K562 (cell line): Measurements from ENCODE around the gene FASN. TPM values are rescaled to one million over a fixed set of nuclear protein-coding genes. Genes with fewer than 3 reads are reported as not detected.

Experiments
- EP300 ChIP-seq: IDR thresholded peaks from 2 replicates; pipeline ENCODE4 v1.6.1; 2012; ENCODE audit warnings: low read length, improper control_type of control experiment
- HCFC1 ChIP-seq: IDR thresholded peaks from 2 replicates; pipeline ENCODE4 v1.6.1; 2012; ENCODE audit warnings: low read depth, low read length, improper control_type of control experiment
- HNRNPLL ChIP-seq: fragments of 200-400 bp; formaldehyde crosslinking; IDR thresholded peaks from 2 replicates; pipeline ENCODE4 v1.6.1; 2017; ENCODE audit warnings: low read length, low read depth, mild to moderate bottlenecking; ENCODE audit not compliant: poor library complexity, severe bottlenecking
- IFI16 ChIP-seq: fragments of 250-450 bp; sonication (Bioruptor Pico); IDR thresholded peaks from 2 replicates; pipeline ENCODE4 v2.1.2; 2022; ENCODE audit warnings: mild to moderate bottlenecking, inconsistent platforms
- MAZ ChIP-seq, 2 experiments: fragments of 450-650 bp in 1 of 2; sonication (generic) in 1 of 2; formaldehyde crosslinking; IDR thresholded peaks in 1 of 2; conservative IDR thresholded peaks in 1 of 2; 2 replicates each; pipeline versions ENCODE4 v1.4.0 to v1.5.0; 2020; ENCODE audit warnings: mild to moderate bottlenecking in 1 of 2, missing genetic modification reagents in 1 of 2
- MBD2 ChIP-seq: sonication (generic); IDR thresholded peaks from 2 replicates; pipeline ENCODE4 v1.6.1; 2016; ENCODE audit warnings: low read depth, borderline replicate concordance
- RBM14 ChIP-seq: fragments of 200-400 bp; formaldehyde crosslinking; IDR thresholded peaks from 2 replicates; pipeline ENCODE4 v1.6.1; 2018; ENCODE audit warnings: low read depth, mild to moderate bottlenecking, low read length, moderate library complexity, borderline replicate concordance; ENCODE audit not compliant: insufficient read depth
- SP2 ChIP-seq: IDR thresholded peaks from 2 replicates; pipeline ENCODE4 v1.6.1; 2011; ENCODE audit warnings: mild to moderate bottlenecking, low read depth, low read length, moderate library complexity; ENCODE audit not compliant: poor library complexity, severe bottlenecking; ENCODE audit errors: extremely low read depth
- SREBF1 ChIP-seq: fragments of 150-350 bp; IDR thresholded peaks from 2 replicates; pipeline ENCODE4 v1.6.1; 2014; ENCODE audit warnings: antibody characterized with exemption, low read depth, low read length, borderline replicate concordance
- TRIM28 ChIP-seq: fragments of 450-650 bp; IDR thresholded peaks from 2 replicates; pipeline ENCODE4 v1.6.1; 2017
- ZNF217 ChIP-seq: sonication (generic); formaldehyde crosslinking; IDR thresholded peaks from 2 replicates; pipeline ENCODE4 v1.8.0; 2022; ENCODE audit warnings: mild to moderate bottlenecking, missing genetic modification reagents
- ZNF282 ChIP-seq: sonication (generic); formaldehyde crosslinking; IDR thresholded peaks from 2 replicates; pipeline ENCODE4 v1.8.1; 2023; ENCODE audit warnings: missing genetic modification reagents
- polyA plus RNA-seq, 8 experiments: library from polyadenylated mRNA; depleted of rRNA in 4 of 8; stranded (reverse) in 5 of 8; unstranded in 3 of 8; fragments of >200 nt; fragmentation: Nextera tagmentation in 2 of 8; fragmentation: Illumina TruSeq in 1 of 8; extraction: Ambion mirVana in 2 of 8; extraction: Trizol in 1 of 8; gene quantifications; 2 replicates each; pipeline versions ENCODE4 v1.2.1 to v1.2.3, GENCODE V29; 2011 to 2014; ENCODE audit warnings: inconsistent platforms in 1 of 8, missing spikeins in 1 of 8
- total RNA-seq, 7 experiments: library from RNA; depleted of rRNA in 6 of 7; stranded (reverse); fragments of >200 nt in 6 of 7; fragmentation: Illumina TruSeq in 2 of 7; extraction: Trizol in 2 of 7; gene quantifications; 2 replicates each; pipeline versions ENCODE4 v1.2.1 to v1.2.3, GENCODE V29; 2011 to 2021; ENCODE audit warnings: low replicate concordance in 1 of 7
- TF ChIP-seq, protein P1 (sequence below): fragments of 150-350 bp; conservative IDR thresholded peaks from 2 replicates; pipeline ENCODE4 v1.6.1; 2014; ENCODE audit warnings: low read length
- TF ChIP-seq, protein P2 (sequence below): sonication (generic); formaldehyde crosslinking; IDR thresholded peaks from 2 replicates; pipeline ENCODE4 v1.8.0; 2022; ENCODE audit warnings: missing genetic modification reagents, mild to moderate bottlenecking, borderline replicate concordance
- TF ChIP-seq, protein P3 (sequence below): sonication (generic); formaldehyde crosslinking; IDR thresholded peaks from 2 replicates; pipeline ENCODE4 v1.8.1; 2023; ENCODE audit warnings: mild to moderate bottlenecking, missing genetic modification reagents
- TF ChIP-seq, protein P4 (sequence below): fragments of 250-450 bp; sonication (Bioruptor Pico); IDR thresholded peaks from 2 replicates; pipeline ENCODE4 v1.5.0; 2020; ENCODE audit warnings: mild to moderate bottlenecking, borderline replicate concordance
- TF ChIP-seq, protein P5 (sequence below): sonication (generic); formaldehyde crosslinking; IDR thresholded peaks from 2 replicates; pipeline ENCODE4 v1.8.1; 2022; ENCODE audit warnings: missing genetic modification reagents

The FASN gene
- total and polyA plus RNA-seq, 9 of the 15 experiments (the other 6 are each of a cell fraction or from before 2014, with no cell fraction given): 0.15 to 663 (median 49.9) TPM

DNA sequence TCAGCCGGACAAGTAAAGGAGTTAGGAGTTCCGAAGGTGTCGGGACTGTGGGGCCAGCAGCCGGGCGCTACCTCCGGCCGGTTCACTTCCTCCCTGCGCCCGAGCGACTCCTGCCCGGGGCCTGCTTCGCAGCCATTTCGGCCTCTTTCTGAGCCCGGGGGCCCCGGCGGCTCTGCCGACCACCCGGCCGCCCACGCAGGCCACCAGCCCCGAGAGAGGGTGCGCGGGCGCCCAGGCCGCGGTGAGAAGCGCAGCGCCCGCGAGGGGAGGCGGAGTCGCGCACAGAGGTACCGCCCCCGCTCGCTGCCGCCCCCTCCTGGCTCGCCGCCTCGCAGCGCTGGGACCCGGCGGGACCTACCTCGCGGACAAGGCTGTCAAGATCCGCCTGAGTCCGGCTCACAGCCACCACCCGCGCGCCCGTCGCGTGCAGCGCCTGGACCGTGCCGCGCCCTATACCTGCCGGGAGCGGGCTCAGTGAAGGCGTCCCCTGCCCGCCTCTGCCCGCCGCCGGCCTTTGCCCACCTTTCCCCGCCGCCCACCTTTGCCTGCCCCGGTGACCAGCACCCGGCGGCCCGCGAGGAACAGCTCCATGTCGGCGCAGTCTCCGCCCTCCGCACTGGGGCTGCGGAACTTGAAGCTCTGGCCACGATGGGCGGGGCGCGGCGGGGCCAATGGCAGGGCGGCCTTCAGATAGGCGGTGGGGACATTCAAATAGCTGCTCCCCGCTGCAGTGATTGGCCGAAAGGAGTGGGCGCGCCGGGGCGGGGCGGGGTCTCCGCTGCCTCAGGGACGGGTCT, 60.7 kb downstream of the FASN start, which contains the start of gene DCXR (continued):
- TF ChIP-seq MBD2 (peak; percentile 70; the same call in 1 of the 2 replicates), ZNF282 (CRISPR knock-in tag) (peak; percentile 67; the same call in 1 of the 2 replicates), RBM14 (no peak), IFI16 (CRISPR knock-in tag) (no peak), SREBF1 (no peak), SP2 (peak; percentile 20), ZNF217 (CRISPR knock-in tag) (no peak), HNRNPLL (peak; percentile 84), MAZ (CRISPR knock-in tag; conservative IDR thresholded peaks at IDR 0.05 in 1 of 2, IDR thresholded peaks at IDR 0.05 in 1 of 2) (peak; percentile 90 to 91), HCFC1 (peak; percentile 18; the same call in 1 of the 2 replicates), TRIM28 (no peak), EP300 (no peak)
- TF ChIP-seq, protein P1, sequence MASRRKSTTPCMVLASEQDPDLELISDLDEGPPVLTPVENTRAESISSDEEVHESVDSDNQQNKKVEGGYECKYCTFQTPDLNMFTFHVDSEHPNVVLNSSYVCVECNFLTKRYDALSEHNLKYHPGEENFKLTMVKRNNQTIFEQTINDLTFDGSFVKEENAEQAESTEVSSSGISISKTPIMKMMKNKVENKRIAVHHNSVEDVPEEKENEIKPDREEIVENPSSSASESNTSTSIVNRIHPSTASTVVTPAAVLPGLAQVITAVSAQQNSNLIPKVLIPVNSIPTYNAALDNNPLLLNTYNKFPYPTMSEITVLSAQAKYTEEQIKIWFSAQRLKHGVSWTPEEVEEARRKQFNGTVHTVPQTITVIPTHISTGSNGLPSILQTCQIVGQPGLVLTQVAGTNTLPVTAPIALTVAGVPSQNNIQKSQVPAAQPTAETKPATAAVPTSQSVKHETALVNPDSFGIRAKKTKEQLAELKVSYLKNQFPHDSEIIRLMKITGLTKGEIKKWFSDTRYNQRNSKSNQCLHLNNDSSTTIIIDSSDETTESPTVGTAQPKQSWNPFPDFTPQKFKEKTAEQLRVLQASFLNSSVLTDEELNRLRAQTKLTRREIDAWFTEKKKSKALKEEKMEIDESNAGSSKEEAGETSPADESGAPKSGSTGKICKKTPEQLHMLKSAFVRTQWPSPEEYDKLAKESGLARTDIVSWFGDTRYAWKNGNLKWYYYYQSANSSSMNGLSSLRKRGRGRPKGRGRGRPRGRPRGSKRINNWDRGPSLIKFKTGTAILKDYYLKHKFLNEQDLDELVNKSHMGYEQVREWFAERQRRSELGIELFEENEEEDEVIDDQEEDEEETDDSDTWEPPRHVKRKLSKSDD: no peak
- TF ChIP-seq, protein P2, sequence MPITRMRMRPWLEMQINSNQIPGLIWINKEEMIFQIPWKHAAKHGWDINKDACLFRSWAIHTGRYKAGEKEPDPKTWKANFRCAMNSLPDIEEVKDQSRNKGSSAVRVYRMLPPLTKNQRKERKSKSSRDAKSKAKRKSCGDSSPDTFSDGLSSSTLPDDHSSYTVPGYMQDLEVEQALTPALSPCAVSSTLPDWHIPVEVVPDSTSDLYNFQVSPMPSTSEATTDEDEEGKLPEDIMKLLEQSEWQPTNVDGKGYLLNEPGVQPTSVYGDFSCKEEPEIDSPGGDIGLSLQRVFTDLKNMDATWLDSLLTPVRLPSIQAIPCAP: no peak; the same call in 1 of the 2 replicates
- TF ChIP-seq, protein P3, sequence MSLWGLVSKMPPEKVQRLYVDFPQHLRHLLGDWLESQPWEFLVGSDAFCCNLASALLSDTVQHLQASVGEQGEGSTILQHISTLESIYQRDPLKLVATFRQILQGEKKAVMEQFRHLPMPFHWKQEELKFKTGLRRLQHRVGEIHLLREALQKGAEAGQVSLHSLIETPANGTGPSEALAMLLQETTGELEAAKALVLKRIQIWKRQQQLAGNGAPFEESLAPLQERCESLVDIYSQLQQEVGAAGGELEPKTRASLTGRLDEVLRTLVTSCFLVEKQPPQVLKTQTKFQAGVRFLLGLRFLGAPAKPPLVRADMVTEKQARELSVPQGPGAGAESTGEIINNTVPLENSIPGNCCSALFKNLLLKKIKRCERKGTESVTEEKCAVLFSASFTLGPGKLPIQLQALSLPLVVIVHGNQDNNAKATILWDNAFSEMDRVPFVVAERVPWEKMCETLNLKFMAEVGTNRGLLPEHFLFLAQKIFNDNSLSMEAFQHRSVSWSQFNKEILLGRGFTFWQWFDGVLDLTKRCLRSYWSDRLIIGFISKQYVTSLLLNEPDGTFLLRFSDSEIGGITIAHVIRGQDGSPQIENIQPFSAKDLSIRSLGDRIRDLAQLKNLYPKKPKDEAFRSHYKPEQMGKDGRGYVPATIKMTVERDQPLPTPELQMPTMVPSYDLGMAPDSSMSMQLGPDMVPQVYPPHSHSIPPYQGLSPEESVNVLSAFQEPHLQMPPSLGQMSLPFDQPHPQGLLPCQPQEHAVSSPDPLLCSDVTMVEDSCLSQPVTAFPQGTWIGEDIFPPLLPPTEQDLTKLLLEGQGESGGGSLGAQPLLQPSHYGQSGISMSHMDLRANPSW (CRISPR knock-in tag): no peak; the same call in none of the 2 replicates
- TF ChIP-seq, protein P4, sequence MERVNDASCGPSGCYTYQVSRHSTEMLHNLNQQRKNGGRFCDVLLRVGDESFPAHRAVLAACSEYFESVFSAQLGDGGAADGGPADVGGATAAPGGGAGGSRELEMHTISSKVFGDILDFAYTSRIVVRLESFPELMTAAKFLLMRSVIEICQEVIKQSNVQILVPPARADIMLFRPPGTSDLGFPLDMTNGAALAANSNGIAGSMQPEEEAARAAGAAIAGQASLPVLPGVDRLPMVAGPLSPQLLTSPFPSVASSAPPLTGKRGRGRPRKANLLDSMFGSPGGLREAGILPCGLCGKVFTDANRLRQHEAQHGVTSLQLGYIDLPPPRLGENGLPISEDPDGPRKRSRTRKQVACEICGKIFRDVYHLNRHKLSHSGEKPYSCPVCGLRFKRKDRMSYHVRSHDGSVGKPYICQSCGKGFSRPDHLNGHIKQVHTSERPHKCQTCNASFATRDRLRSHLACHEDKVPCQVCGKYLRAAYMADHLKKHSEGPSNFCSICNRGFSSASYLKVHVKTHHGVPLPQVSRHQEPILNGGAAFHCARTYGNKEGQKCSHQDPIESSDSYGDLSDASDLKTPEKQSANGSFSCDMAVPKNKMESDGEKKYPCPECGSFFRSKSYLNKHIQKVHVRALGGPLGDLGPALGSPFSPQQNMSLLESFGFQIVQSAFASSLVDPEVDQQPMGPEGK (CRISPR knock-in tag): no peak
- TF ChIP-seq, protein P5, sequence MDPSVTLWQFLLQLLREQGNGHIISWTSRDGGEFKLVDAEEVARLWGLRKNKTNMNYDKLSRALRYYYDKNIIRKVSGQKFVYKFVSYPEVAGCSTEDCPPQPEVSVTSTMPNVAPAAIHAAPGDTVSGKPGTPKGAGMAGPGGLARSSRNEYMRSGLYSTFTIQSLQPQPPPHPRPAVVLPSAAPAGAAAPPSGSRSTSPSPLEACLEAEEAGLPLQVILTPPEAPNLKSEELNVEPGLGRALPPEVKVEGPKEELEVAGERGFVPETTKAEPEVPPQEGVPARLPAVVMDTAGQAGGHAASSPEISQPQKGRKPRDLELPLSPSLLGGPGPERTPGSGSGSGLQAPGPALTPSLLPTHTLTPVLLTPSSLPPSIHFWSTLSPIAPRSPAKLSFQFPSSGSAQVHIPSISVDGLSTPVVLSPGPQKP (CRISPR knock-in tag): no peak
